Activated B cell treated with CpG ODN at 0.5 μM for 24 hours (primary cell): ENCODE measurements around the gene SDC4. TPM values are rescaled to one million over a fixed set of nuclear protein-coding genes. Genes with fewer than 3 reads are reported as not detected.

Source experiments
- ATAC-seq: fragments of 200-7000 bp; cut with Tn5 transposase; one replicate; pipeline ENCODE4 v1.10.0; 2021; ENCODE audit warnings: low read depth, mild to moderate bottlenecking, moderate library complexity
- CTCF ChIA-PET: fragments of 350-600 bp; sonication (Branson Sonifier 250); formaldehyde crosslinking; loops from one replicate; lab custom pipeline; 2021; ENCODE audit warnings: antibody characterized with exemption; lab: Charles Lee
- POLR2A ChIA-PET: fragments of 350-600 bp; sonication (Branson Sonifier 250); formaldehyde crosslinking; loops from one replicate; lab custom pipeline; 2021; ENCODE audit warnings: antibody characterized with exemption; lab: Charles Lee
- DNase-seq: peaks from one replicate; pipeline ENCODE4 v3.0.0; 2022
- H3K27ac Mint-ChIP-seq: one replicate; pipeline ENCODE4 v1.8.0; 2020; ENCODE audit warnings: mixed read lengths
- H3K27me3 Mint-ChIP-seq: one replicate; pipeline ENCODE4 v1.8.0; 2021; ENCODE audit warnings: mixed read lengths
- H3K36me3 Mint-ChIP-seq: one replicate; pipeline ENCODE4 v1.8.0; 2021; ENCODE audit warnings: low read depth, mixed read lengths
- H3K4me1 Mint-ChIP-seq: one replicate; pipeline ENCODE4 v1.8.0; 2021; ENCODE audit warnings: mixed read lengths
- H3K4me3 Mint-ChIP-seq: one replicate; pipeline ENCODE4 v1.8.0; 2020; ENCODE audit warnings: mild to moderate bottlenecking, mixed read lengths
- H3K9me3 Mint-ChIP-seq: one replicate; pipeline ENCODE4 v1.8.0; 2020; ENCODE audit warnings: mixed read lengths
- intact Hi-C: fragments of 100-400 bp; cut with micrococcal nuclease; formaldehyde crosslinking; loops from one replicate; pipeline ENCODE4 v1.15.1; 2024
- total RNA-seq: library from RNA; stranded (reverse); gene quantifications from 2 replicates; pipeline ENCODE4 v1.2.3, GENCODE V29; 2022
- TF ChIP-seq, protein P1 (sequence below): fragments of 200-600 bp; IDR thresholded peaks from one replicate; pipeline ENCODE4 v1.8.0; 2022; ENCODE audit warnings: antibody characterized with exemption, mild to moderate bottlenecking

Gene SDC4
- total RNA-seq, 1 donor from 2014 or later = not detected

DNA sequence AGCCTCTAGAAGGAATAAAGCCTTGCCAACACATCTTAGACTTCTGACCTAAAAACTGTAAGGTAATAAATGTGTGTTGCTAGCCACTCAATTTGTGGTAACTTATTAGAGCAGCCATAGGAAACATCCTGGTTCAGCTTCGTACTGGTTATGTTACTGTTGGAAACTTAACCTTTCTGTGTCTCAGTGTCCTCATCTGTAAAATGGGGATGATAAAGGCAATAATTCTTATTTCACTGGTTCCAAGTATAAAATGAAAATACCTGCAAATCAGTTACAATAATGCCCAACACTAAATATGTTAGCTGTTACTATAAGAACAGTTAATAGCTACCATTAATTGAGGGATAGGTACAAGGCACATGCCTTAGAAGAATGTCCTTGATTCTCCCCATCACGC lies 55.9 kb downstream of the SDC4 start:
- intact Hi-C loops = loop anchor here (5.0 to 10.0 kb wide), 3 partner anchors 155 to 1078 kb away; partner anchors contain the start of genes OSER1 and YWHAB
- Mint-ChIP-seq H3K4me1 (peaks cover 21% of the 10 kb centered on the region), H3K27ac (no peak overlapping the region), H3K4me3 (no peak overlapping the region), H3K27me3 (peaks cover 22% of the 10 kb centered on the region), H3K36me3 (no peaks in the 10 kb centered on the region), H3K9me3 (no peaks in the 10 kb centered on the region)
- DNase-seq (no peak), ATAC-seq (no peak)
- TF ChIP-seq, protein P1, sequence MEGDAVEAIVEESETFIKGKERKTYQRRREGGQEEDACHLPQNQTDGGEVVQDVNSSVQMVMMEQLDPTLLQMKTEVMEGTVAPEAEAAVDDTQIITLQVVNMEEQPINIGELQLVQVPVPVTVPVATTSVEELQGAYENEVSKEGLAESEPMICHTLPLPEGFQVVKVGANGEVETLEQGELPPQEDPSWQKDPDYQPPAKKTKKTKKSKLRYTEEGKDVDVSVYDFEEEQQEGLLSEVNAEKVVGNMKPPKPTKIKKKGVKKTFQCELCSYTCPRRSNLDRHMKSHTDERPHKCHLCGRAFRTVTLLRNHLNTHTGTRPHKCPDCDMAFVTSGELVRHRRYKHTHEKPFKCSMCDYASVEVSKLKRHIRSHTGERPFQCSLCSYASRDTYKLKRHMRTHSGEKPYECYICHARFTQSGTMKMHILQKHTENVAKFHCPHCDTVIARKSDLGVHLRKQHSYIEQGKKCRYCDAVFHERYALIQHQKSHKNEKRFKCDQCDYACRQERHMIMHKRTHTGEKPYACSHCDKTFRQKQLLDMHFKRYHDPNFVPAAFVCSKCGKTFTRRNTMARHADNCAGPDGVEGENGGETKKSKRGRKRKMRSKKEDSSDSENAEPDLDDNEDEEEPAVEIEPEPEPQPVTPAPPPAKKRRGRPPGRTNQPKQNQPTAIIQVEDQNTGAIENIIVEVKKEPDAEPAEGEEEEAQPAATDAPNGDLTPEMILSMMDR = no peak
- CTCF ChIA-PET = interaction anchor here (1.1 to 5.6 kb wide), 10 partner anchors 11 to 479 kb away, joined by 3 to 45 read pairs (median 12); no protein-coding TSS in a partner anchor
- POLR2A ChIA-PET = no interaction called here

DNA sequence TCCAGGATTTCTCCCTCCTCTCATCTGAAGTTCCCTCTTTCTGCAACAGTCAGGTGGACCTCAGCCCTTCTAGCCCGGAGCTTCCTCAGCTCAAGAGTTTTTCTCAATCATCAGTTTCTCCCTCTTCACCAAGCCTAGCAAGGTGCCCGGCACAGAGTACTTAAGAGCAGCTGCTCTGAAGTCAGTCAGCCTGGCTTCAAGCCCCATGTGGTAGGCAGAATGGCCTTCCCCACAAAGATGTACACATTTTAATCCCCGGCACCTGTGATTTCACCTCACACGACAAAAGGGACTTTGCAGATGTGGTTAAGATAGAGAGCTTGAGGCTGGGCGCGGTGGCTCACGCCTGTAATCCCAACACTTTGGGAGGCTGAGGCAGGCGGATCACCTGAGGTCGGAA lies 56.7 kb downstream of the SDC4 start:
- peaks cover 22% of the 10 kb centered on the region for H3K27me3 Mint-ChIP-seq

DNA sequence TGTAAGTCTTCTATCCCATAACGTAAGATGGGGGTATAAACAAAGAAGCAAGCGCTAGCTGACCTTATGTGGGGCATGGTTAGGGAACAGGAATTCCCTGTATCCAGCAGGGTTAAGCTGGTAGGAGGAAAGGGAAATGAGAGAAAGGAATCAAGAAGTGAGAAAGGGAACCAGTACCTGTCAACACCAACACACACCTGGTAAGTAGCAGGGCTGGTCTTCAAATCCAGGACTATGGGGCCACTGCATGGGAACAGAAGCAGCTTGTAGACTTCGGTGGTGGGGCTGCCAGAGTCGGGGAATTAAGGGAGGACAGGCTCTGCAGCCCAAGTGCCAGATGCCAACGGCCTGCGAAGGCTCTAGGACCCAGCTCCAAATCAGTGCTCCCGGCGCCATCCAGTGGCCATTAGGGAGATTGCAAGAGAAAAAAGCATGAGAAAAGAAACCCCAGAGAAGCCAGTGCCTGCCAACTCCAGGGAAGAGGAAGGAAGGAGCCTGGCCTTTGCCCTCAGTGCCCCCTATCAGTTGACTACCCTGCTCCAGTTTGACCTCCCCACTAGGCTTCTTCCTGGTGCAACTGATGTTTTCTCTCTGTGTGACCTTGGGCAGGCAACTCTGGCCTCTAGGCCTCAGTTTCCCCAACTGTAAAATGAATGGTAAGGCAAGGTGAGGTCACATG lies 57.4 kb downstream of the SDC4 start:
- Mint-ChIP-seq H3K27me3 (peaks cover 18% of the 10 kb centered on the region), H3K4me3 (no peak overlapping the region), H3K27ac (peak overlapping the region; percentile 39), H3K9me3 (no peaks in the 10 kb centered on the region), H3K4me1 (peaks cover 21% of the 10 kb centered on the region), H3K36me3 (no peaks in the 10 kb centered on the region)
- ATAC-seq (peak; percentile 61), DNase-seq (peak; percentile 40)
- intact Hi-C loops = loop anchor here (1.0 to 10.0 kb wide), 6 partner anchors 154 to 1076 kb away; partner anchors contain the start of genes OSER1 and YWHAB
- ChIA-PET POLR2A (no interaction called here), CTCF (interaction anchor here (0.7 to 5.6 kb wide), 19 partner anchors 8 to 1255 kb away, joined by 3 to 45 read pairs (median 4); no protein-coding TSS in a partner anchor)
- TF ChIP-seq, protein P1 = peak; percentile 45

More for the DNA sequence above, 56.7 kb downstream of the SDC4 start:
- no peak overlapping the region for H3K4me3 Mint-ChIP-seq
- DNase-seq = no peak
- no peak for ATAC-seq
- no peaks in the 10 kb centered on the region for H3K36me3 Mint-ChIP-seq
- TF ChIP-seq, protein P1 = no peak
- peaks cover 21% of the 10 kb centered on the region for H3K4me1 Mint-ChIP-seq
- POLR2A ChIA-PET = no interaction called here
- CTCF ChIA-PET = interaction anchor here (0.7 to 5.6 kb wide), 12 partner anchors 12 to 1256 kb away, joined by 3 to 45 read pairs (median 4); no protein-coding TSS in a partner anchor
- intact Hi-C loops = loop anchor here (1.0 to 10.0 kb wide), 6 partner anchors 154 to 1077 kb away; partner anchors contain the start of genes OSER1 and YWHAB
- no peaks in the 10 kb centered on the region for H3K9me3 Mint-ChIP-seq
- no peak overlapping the region for H3K27ac Mint-ChIP-seq

DNA sequence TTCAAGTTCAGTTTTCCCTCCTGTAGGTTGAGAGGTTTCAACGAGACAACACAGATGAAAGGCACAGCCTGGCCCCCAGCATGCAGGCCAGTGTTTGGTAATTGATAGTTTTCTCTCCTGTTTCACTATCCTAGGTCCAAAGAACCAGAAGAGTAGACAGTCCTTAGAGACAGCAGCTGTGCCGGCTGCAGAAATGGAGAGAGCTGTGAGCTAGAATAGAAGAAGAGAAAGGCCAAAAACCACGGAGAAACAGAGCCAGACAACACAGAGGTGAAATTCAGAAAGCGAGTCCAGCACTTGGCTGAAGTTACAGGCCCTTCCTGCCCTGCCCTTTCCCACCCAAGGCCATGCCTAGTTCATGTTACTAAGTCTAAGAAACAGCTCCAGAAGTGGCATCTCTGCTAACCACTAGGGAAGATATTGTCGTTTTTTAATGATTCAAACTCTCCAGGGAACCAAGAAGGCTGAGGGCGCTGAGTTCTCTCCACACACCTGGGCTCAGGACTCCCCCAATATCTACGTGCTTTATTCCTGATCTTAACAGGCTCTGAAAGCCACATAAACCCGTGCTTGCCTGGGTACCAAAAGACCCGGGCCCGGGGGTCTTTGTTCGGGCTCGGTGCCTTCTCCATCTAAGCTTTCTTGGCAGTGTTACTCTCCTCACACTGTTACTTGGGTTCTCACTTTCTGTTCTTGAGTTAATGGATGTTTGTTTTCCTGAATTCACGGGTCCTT lies 58.1 kb downstream of the SDC4 start:
- no peaks in the 10 kb centered on the region for H3K36me3 Mint-ChIP-seq
- H3K27me3 Mint-ChIP-seq = peaks cover 23% of the 10 kb centered on the region
- no peak for ATAC-seq
- intact Hi-C loops = loop anchor here (5.0 to 10.0 kb wide), 3 partner anchors 153 to 1075 kb away; partner anchors contain the start of genes OSER1 and YWHAB
- no peak overlapping the region for H3K4me3 Mint-ChIP-seq
- peak overlapping the region; percentile 39 for H3K27ac Mint-ChIP-seq
- H3K4me1 Mint-ChIP-seq = peaks cover 21% of the 10 kb centered on the region
- no peak for DNase-seq
- ChIA-PET POLR2A (no interaction called here), CTCF (interaction anchor here (0.9 to 5.6 kb wide), 15 partner anchors 9 to 605 kb away, joined by 3 to 45 read pairs (median 5); no protein-coding TSS in a partner anchor)
- no peaks in the 10 kb centered on the region for H3K9me3 Mint-ChIP-seq
- TF ChIP-seq, protein P1 = no peak
